Testis (tissue), 2 donors: ENCODE data around the gene ZFAND6.

Source experiments
- POLR2A ChIP-seq: fragments of 450-650 bp; IDR thresholded peaks from one replicate; pipeline ENCODE4 v1.6.1; 2017; ENCODE audit warnings: antibody characterized with exemption, mild to moderate bottlenecking, moderate library complexity
- TF ChIP-seq, protein P1 (sequence below), 3 experiments: fragments of 450-650 bp in 2 of 3; fragments of 200-600 bp in 1 of 3; sonication (generic) in 1 of 3; IDR thresholded peaks; one replicate each; pipeline ENCODE4 v1.5.1; 2016 to 2019; ENCODE audit warnings: antibody characterized with exemption in 3 of 3, mild to moderate bottlenecking in 2 of 3, moderate library complexity in 1 of 3

DNA sequence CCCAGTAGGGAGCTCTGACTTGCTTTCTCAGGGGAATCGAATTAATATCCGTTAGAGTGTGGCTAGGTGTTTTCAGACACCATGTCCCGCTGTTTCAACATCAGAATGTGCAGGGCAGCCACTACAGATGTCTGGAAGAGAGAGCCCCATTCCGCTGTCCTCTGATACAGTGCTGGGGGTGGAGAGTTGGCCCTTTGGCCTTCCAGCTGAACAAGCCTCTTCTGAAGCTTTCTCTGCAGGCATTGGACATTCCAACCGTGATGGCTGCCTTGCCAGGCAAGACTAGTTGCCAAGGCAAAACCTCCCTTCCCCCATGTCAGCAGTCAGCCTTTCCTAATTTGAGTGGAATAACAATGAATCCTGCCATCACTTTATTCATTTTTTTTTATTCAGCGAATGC lies 94.9 kb downstream of the ZFAND6 start:
- TF ChIP-seq, protein P1, sequence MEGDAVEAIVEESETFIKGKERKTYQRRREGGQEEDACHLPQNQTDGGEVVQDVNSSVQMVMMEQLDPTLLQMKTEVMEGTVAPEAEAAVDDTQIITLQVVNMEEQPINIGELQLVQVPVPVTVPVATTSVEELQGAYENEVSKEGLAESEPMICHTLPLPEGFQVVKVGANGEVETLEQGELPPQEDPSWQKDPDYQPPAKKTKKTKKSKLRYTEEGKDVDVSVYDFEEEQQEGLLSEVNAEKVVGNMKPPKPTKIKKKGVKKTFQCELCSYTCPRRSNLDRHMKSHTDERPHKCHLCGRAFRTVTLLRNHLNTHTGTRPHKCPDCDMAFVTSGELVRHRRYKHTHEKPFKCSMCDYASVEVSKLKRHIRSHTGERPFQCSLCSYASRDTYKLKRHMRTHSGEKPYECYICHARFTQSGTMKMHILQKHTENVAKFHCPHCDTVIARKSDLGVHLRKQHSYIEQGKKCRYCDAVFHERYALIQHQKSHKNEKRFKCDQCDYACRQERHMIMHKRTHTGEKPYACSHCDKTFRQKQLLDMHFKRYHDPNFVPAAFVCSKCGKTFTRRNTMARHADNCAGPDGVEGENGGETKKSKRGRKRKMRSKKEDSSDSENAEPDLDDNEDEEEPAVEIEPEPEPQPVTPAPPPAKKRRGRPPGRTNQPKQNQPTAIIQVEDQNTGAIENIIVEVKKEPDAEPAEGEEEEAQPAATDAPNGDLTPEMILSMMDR (IDR thresholded peaks at IDR 0.05): no peak
- TF ChIP-seq POLR2A: no peak
